Cardiac muscle cell (in vitro differentiated cells and primary cell): Measurements from ENCODE around the gene SPCS2. TPM values are rescaled to one million over a fixed set of nuclear protein-coding genes. Genes with fewer than 3 reads are reported as not detected.

Source experiments
- DNase-seq, 2 donors: peaks; one replicate each; pipeline versions ENCODE4 v3.0.0 to v3.0.0-alpha.2; 2010 to 2017; ENCODE audit warnings: low read depth in 1 of 2, low spot score in 1 of 2
- H3K27ac ChIP-seq: fragments of 200-600 bp; sonication (generic); 2 replicates; pipeline ENCODE4 v1.5.1; 2016
- H3K27me3 ChIP-seq: fragments of 200-600 bp; sonication (generic); 2 replicates; pipeline ENCODE4 v1.6.0; 2016; ENCODE audit warnings: control low read depth
- H3K36me3 ChIP-seq: fragments of 200-600 bp; sonication (generic); 2 replicates; pipeline ENCODE4 v1.5.1; 2016; ENCODE audit warnings: control low read depth
- H3K4me1 ChIP-seq: fragments of 200-600 bp; sonication (generic); 2 replicates; pipeline ENCODE4 v1.8.1; 2017; ENCODE audit warnings: low read depth, mild to moderate bottlenecking, mixed run types
- H3K4me3 ChIP-seq: fragments of 200-600 bp; sonication (generic); 2 replicates; pipeline ENCODE4 v1.5.1; 2016; ENCODE audit warnings: mild to moderate bottlenecking
- H3K9me3 ChIP-seq: fragments of 200-600 bp; sonication (generic); 2 replicates; pipeline ENCODE4 v1.5.1; 2017; ENCODE audit warnings: low read depth, mild to moderate bottlenecking, control low read depth
- polyA plus RNA-seq: library from polyadenylated mRNA; unstranded; fragments of >200 nt; fragmentation: Nextera tagmentation; extraction: Ambion mirVana; gene quantifications from 2 replicates; pipeline ENCODE4 v1.2.1, GENCODE V29; 2016
- total RNA-seq: library from RNA; depleted of rRNA; stranded (reverse); fragments of >200 nt; gene quantifications from 2 replicates; pipeline ENCODE4 v1.2.3, GENCODE V29; 2016
- TF ChIP-seq, protein P1 (sequence below): IDR thresholded peaks from 2 replicates; pipeline ENCODE4 v1.5.1; 2012; ENCODE audit warnings: low read depth, mild to moderate bottlenecking, low read length

The SPCS2 gene
- total and polyA plus RNA-seq, 2 experiments from 2014 or later, result 48.5 to 430 TPM

DNA sequence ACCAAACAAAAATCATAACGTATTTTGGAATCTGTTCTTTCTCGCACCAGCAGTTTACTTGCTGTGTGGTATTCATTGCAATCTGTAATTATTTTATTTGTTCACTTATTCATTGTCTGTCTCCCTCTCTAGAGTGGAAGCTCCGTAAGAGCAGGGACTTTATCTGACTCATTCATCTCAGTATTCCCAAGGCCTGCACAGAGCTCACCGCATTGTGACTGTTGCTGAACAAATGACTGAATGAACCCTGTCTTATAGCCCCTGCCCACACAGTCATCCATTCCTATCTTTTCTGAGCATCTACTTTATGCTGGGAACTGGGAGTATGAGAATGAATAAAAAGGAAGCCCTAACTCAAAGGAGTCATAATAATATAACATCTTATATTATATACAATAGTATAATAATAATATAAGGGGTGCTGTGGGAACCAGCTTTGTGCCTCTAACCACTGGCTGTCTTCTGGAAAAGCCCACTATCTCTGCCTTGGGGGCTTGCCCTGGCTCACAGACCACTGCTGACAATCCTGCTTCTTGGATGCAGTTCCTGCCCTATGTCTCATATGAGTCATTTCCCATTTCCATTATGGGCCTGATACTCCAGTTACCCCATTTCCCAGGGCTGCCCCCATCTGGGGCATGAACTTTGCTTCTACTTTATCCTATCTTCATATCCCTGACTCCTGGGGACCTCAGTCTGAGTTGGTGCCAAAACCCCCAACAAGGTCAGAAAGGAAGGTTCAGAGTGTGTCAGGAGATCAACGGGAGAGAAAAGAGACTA is 11.2 kb upstream of the SPCS2 start:
- H3K27ac ChIP-seq, result no peak overlapping the region
- H3K27me3 ChIP-seq, result no peaks in the 10 kb centered on the region
- no peak overlapping the region for H3K4me3 ChIP-seq
- peaks cover 33% of the 10 kb centered on the region for H3K36me3 ChIP-seq
- TF ChIP-seq, protein P1, sequence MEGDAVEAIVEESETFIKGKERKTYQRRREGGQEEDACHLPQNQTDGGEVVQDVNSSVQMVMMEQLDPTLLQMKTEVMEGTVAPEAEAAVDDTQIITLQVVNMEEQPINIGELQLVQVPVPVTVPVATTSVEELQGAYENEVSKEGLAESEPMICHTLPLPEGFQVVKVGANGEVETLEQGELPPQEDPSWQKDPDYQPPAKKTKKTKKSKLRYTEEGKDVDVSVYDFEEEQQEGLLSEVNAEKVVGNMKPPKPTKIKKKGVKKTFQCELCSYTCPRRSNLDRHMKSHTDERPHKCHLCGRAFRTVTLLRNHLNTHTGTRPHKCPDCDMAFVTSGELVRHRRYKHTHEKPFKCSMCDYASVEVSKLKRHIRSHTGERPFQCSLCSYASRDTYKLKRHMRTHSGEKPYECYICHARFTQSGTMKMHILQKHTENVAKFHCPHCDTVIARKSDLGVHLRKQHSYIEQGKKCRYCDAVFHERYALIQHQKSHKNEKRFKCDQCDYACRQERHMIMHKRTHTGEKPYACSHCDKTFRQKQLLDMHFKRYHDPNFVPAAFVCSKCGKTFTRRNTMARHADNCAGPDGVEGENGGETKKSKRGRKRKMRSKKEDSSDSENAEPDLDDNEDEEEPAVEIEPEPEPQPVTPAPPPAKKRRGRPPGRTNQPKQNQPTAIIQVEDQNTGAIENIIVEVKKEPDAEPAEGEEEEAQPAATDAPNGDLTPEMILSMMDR, result no peak
- peak in 1 of 2 donors; percentile 51 for DNase-seq
- no peaks in the 10 kb centered on the region for H3K9me3 ChIP-seq
- H3K4me1 ChIP-seq, result no peaks in the 10 kb centered on the region

DNA sequence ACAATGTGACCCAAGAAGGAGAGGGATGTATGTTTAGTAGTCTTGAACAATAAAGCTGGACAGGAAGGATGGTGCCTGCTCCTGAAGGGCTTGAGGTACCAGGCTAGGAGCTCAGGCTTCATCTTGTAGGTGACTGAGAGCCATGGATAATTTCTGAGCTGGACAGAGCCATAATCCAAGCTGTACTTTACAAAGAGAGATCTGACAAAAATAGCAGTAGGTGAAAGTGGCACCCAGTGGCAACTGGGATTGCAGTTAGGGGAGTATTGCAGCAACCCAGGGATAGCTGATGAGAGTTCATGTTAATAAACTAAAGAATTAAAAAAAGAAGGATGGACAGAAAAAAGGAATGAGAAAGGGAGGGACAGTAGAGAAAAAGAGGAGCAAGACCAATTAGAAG is 7.6 kb upstream of the SPCS2 start:
- Histone ChIP-seq H3K9me3 (no peaks in the 10 kb centered on the region), H3K27me3 (no peaks in the 10 kb centered on the region), H3K27ac (no peak overlapping the region), H3K36me3 (peaks cover 7% of the 10 kb centered on the region), H3K4me3 (no peak overlapping the region), H3K4me1 (no peaks in the 10 kb centered on the region)
- TF ChIP-seq, protein P1, result no peak
- DNase-seq, result no peak

DNA sequence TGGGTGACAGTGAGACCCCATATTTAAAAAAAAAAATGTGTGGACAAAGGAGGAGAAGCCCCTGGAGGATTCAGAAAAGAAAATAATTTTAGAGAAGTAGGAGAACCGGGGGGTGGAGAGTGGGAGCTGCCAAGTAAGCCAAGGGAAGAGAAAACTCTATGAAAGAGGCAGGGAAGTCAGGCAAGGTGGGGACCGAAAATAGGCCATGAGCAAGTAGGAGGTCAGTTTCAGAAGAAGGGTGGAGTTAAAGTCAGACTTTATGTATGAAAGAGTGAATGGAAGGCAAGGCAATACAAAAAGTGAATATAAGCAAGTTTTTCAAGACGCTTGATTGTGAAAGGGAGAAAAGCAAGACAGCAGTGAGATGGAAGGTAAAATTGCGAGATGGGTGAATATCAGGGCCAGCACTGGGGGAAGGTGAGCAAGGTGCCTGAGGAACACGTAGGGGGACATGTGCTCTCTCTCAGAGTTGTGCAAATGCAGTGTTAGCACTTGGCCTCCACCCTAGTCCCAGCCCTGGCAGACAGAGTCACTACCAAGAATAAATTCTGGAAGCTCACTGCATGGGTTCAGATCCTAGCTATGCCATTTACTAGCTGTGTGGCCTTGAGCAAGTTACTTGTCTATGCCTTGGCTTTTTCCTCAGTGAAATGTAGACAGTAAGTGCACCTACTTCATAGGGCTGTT is 6.8 kb upstream of the SPCS2 start:
- Histone ChIP-seq H3K9me3 (no peaks in the 10 kb centered on the region), H3K27me3 (no peaks in the 10 kb centered on the region), H3K4me3 (no peak overlapping the region), H3K4me1 (no peaks in the 10 kb centered on the region), H3K27ac (no peak overlapping the region), H3K36me3 (peaks cover 3% of the 10 kb centered on the region)
- no peak for DNase-seq
- TF ChIP-seq, protein P1, result no peak

DNA sequence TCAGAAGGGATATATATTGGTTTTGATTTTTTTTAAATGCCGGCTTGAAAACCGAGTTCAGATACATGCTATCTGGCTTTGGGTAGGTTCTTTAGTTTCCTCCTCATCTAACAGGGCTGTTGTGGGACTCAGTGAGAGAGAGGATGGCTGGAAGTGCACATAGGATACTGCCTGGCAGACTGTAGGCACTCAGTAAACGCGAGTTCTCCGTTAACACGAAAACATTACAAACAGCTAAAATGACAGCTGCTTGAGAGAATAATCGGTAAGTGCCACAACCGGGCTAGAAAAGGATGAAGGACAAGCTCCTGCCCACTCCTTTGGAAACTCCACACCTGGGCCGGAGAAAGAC is 544 bp upstream of the SPCS2 start:
- H3K36me3 ChIP-seq, result no peaks in the 10 kb centered on the region
- peak overlapping the region; percentile 87 for H3K4me3 ChIP-seq
- H3K4me1 ChIP-seq, result peaks cover 24% of the 10 kb centered on the region
- H3K9me3 ChIP-seq, result no peaks in the 10 kb centered on the region
- H3K27ac ChIP-seq, result peak overlapping the region; percentile 76
- TF ChIP-seq, protein P1, result no peak
- peak in 1 of 2 donors; percentile 33 for DNase-seq
- H3K27me3 ChIP-seq, result no peaks in the 10 kb centered on the region

DNA sequence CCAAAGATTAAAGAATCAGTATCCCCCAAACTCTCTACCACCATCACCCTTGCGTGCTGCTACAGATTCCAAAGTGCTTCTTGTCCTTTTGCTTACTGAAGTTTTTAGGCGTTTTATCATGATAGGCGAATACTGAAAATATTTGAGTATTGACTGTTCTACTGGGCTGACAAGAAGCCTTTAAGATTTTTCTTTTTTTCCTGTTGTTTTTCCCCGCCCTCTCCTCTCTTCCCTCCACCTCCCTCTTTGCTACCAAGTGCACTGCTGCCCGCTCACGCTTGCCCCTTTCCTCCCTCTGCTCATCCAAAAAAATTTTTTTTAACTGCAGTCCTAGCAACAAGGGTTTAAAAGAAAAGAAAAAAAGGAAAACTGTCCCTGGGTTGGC is 679 bp downstream of the SPCS2 start:
- Histone ChIP-seq H3K9me3 (no peaks in the 10 kb centered on the region), H3K4me1 (peaks cover 24% of the 10 kb centered on the region), H3K27ac (peak overlapping the region; percentile 76), H3K27me3 (no peaks in the 10 kb centered on the region), H3K36me3 (no peaks in the 10 kb centered on the region), H3K4me3 (peak overlapping the region; percentile 87)
- peak in 1 of 2 donors; percentile 4 for DNase-seq
- TF ChIP-seq, protein P1, result no peak
